HepG2 (cell line): ENCODE results near the gene USP36. TPM values are rescaled to one million over a fixed set of nuclear protein-coding genes. Genes with fewer than 3 reads are reported as not detected.
A peak's percentile ranks its signal among the peaks of the same experiment; 100 is the strongest.

Experiments used
- ATF1 ChIP-seq: IDR thresholded peaks from 2 replicates; pipeline ENCODE4 v1.6.1; 2016; ENCODE audit warnings: mild to moderate bottlenecking, control low read depth
- KLF13 ChIP-seq: sonication (generic); formaldehyde crosslinking; IDR thresholded peaks from 2 replicates; pipeline ENCODE4 v1.4.0; 2020; ENCODE audit warnings: mild to moderate bottlenecking, missing genetic modification reagents
- LRRFIP1 ChIP-seq: sonication (generic); formaldehyde crosslinking; conservative IDR thresholded peaks from 2 replicates; pipeline ENCODE4 v1.4.0; 2020; ENCODE audit warnings: missing genetic modification reagents
- SAFB2 ChIP-seq: sonication (generic); formaldehyde crosslinking; IDR thresholded peaks from 2 replicates; pipeline ENCODE4 v1.5.1; 2020; ENCODE audit warnings: missing genetic modification reagents, low read depth, mild to moderate bottlenecking, borderline replicate concordance
- ZFP36L1 ChIP-seq: sonication (generic); formaldehyde crosslinking; IDR thresholded peaks from 2 replicates; pipeline ENCODE4 v1.8.0; 2022; ENCODE audit warnings: mild to moderate bottlenecking, missing genetic modification reagents, moderate library complexity
- ZNF3 ChIP-seq: IDR thresholded peaks from 2 replicates; pipeline ENCODE4 v1.7.0; 2017; ENCODE audit warnings: inconsistent platforms
- ZNF337 ChIP-seq: sonication (generic); formaldehyde crosslinking; IDR thresholded peaks from 2 replicates; pipeline ENCODE4 v1.5.1; 2020; ENCODE audit warnings: missing genetic modification reagents, low read depth, mild to moderate bottlenecking, borderline replicate concordance
- ZNF33B ChIP-seq: sonication (generic); formaldehyde crosslinking; IDR thresholded peaks from 2 replicates; pipeline ENCODE4 v1.5.1; 2020; ENCODE audit warnings: mild to moderate bottlenecking, missing genetic modification reagents
- ZNF430 ChIP-seq: sonication (generic); formaldehyde crosslinking; IDR thresholded peaks from 2 replicates; pipeline ENCODE4 v1.9.0; 2021; ENCODE audit warnings: mild to moderate bottlenecking, missing genetic modification reagents
- ZNF510 ChIP-seq: sonication (generic); formaldehyde crosslinking; IDR thresholded peaks from 2 replicates; pipeline ENCODE4 v1.4.0; 2020; ENCODE audit warnings: low read depth, mild to moderate bottlenecking, missing genetic modification reagents
- ZNF687 ChIP-seq: sonication (generic); formaldehyde crosslinking; IDR thresholded peaks from 2 replicates; pipeline ENCODE4 v1.5.1; 2020; ENCODE audit warnings: mild to moderate bottlenecking, missing genetic modification reagents, moderate library complexity
- polyA plus RNA-seq, 8 experiments: library from polyadenylated mRNA; depleted of rRNA in 3 of 8; stranded (reverse) in 7 of 8; unstranded in 1 of 8; fragments of >200 nt; fragmentation: Illumina TruSeq in 4 of 8; extraction: Trizol in 4 of 8; gene quantifications; 2 replicates each; pipeline versions ENCODE4 v1.2.1 to v1.2.3, GENCODE V29; 2011 to 2016; ENCODE audit warnings: low read depth in 4 of 8, missing spikeins in 1 of 8, mixed read lengths in 1 of 8; ENCODE audit not compliant: insufficient read depth in 1 of 8
- total RNA-seq, 5 experiments: library from RNA; depleted of rRNA; stranded (reverse); fragments of >200 nt; fragmentation: Illumina TruSeq; extraction: Trizol; gene quantifications; 2 replicates each; pipeline ENCODE4 v1.2.3, GENCODE V29; 2016; ENCODE audit warnings: low read depth in 1 of 5
- TF ChIP-seq, protein P1 (sequence below): sonication (generic); formaldehyde crosslinking; IDR thresholded peaks from 2 replicates; pipeline ENCODE4 v1.4.0; 2020; ENCODE audit warnings: mild to moderate bottlenecking, missing genetic modification reagents
- TF ChIP-seq, protein P2 (sequence below): sonication (generic); formaldehyde crosslinking; IDR thresholded peaks from 2 replicates; pipeline ENCODE4 v1.4.0; 2020; ENCODE audit warnings: mild to moderate bottlenecking, missing genetic modification reagents

Gene USP36
- total and polyA plus RNA-seq, 2 of the 13 experiments (the other 11 are each of a cell fraction or from before 2014, with no cell fraction given): 29.6 to 45.9 TPM

GRCh38 chr17:78751447-78752161 is 89.0 kb downstream of the USP36 start (continued):
- TF ChIP-seq ZNF687 (peak; percentile 50), LRRFIP1 (CRISPR knock-in tag) (no peak), KLF13 (CRISPR knock-in tag) (no peak), ZNF510 (CRISPR knock-in tag) (0 out of 2 replicates have a peak, but pooled peaks have one; percentile 33), ZNF430 (CRISPR knock-in tag) (no peak), ZNF33B (CRISPR knock-in tag) (no peak), SAFB2 (CRISPR knock-in tag) (peak; percentile 26; the same call in 1 of the 2 replicates), ZNF3 (no peak), ZFP36L1 (CRISPR knock-in tag) (no peak), ATF1 (CRISPR knock-in tag) (0 out of 2 replicates have a peak, but pooled peaks have one; percentile 22), ZNF337 (CRISPR knock-in tag) (peak; percentile 64; the same call in 1 of the 2 replicates)
- TF ChIP-seq, protein P1, sequence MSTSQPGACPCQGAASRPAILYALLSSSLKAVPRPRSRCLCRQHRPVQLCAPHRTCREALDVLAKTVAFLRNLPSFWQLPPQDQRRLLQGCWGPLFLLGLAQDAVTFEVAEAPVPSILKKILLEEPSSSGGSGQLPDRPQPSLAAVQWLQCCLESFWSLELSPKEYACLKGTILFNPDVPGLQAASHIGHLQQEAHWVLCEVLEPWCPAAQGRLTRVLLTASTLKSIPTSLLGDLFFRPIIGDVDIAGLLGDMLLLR (CRISPR knock-in tag): no peak
- TF ChIP-seq, protein P2, sequence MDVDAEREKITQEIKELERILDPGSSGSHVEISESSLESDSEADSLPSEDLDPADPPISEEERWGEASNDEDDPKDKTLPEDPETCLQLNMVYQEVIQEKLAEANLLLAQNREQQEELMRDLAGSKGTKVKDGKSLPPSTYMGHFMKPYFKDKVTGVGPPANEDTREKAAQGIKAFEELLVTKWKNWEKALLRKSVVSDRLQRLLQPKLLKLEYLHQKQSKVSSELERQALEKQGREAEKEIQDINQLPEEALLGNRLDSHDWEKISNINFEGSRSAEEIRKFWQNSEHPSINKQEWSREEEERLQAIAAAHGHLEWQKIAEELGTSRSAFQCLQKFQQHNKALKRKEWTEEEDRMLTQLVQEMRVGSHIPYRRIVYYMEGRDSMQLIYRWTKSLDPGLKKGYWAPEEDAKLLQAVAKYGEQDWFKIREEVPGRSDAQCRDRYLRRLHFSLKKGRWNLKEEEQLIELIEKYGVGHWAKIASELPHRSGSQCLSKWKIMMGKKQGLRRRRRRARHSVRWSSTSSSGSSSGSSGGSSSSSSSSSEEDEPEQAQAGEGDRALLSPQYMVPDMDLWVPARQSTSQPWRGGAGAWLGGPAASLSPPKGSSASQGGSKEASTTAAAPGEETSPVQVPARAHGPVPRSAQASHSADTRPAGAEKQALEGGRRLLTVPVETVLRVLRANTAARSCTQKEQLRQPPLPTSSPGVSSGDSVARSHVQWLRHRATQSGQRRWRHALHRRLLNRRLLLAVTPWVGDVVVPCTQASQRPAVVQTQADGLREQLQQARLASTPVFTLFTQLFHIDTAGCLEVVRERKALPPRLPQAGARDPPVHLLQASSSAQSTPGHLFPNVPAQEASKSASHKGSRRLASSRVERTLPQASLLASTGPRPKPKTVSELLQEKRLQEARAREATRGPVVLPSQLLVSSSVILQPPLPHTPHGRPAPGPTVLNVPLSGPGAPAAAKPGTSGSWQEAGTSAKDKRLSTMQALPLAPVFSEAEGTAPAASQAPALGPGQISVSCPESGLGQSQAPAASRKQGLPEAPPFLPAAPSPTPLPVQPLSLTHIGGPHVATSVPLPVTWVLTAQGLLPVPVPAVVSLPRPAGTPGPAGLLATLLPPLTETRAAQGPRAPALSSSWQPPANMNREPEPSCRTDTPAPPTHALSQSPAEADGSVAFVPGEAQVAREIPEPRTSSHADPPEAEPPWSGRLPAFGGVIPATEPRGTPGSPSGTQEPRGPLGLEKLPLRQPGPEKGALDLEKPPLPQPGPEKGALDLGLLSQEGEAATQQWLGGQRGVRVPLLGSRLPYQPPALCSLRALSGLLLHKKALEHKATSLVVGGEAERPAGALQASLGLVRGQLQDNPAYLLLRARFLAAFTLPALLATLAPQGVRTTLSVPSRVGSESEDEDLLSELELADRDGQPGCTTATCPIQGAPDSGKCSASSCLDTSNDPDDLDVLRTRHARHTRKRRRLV (CRISPR knock-in tag): no peak
